ENCODE data around the gene HMG20A.

HMG20A gene

DNA sequence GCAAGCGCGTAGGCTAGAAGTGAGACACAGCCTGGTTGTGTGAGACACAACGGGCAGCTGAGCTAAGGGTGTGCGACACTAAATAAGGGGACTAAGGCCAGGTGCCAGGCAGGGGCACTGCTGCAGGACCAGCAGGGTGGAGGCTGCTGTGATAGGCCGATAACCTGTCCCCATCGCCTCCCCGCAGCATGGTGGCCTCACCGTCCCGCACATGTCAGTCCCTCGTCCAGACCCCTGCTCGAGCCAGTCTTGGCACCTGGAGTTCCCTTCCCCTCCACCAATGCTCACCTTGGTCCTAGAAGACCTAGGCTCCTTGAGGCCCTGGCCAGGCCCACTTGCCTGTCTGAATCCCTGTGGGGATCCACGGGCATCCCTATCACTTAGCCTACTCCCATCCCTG, 96.1 kb downstream of the HMG20A start:
- TF ChIP-seq ZC3H10 (CRISPR knock-in tag; IDR thresholded peaks at IDR 0.05) (no peak), SNAI2 (CRISPR knock-in tag; IDR thresholded peaks at IDR 0.05) (no peak), ZNF565 (CRISPR knock-in tag; conservative IDR thresholded peaks at IDR 0.05; ENCODE audit: low read depth) (no peak), ARNTL (CRISPR knock-in tag; IDR thresholded peaks at IDR 0.05; ENCODE audit: borderline replicate concordance, low read depth) (no peak), ISL1 (CRISPR knock-in tag; IDR thresholded peaks at IDR 0.05) (no peak), OSR1 (CRISPR knock-in tag; IDR thresholded peaks at IDR 0.05) (no peak), ZNF8 (CRISPR knock-in tag; IDR thresholded peaks at IDR 0.05) (no peak), ZNF70 (CRISPR knock-in tag; IDR thresholded peaks at IDR 0.05) (no peak), ZFP3 (CRISPR knock-in tag; IDR thresholded peaks at IDR 0.05) (no peak)
- TF ChIP-seq, protein P1, sequence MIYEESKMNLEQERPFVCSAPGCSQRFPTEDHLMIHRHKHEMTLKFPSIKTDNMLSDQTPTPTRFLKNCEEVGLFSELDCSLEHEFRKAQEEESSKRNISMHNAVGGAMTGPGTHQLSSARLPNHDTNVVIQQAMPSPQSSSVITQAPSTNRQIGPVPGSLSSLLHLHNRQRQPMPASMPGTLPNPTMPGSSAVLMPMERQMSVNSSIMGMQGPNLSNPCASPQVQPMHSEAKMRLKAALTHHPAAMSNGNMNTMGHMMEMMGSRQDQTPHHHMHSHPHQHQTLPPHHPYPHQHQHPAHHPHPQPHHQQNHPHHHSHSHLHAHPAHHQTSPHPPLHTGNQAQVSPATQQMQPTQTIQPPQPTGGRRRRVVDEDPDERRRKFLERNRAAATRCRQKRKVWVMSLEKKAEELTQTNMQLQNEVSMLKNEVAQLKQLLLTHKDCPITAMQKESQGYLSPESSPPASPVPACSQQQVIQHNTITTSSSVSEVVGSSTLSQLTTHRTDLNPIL (CRISPR knock-in tag; IDR thresholded peaks at IDR 0.05; ENCODE audit: low read depth), result no peak
- TF ChIP-seq, protein P2, sequence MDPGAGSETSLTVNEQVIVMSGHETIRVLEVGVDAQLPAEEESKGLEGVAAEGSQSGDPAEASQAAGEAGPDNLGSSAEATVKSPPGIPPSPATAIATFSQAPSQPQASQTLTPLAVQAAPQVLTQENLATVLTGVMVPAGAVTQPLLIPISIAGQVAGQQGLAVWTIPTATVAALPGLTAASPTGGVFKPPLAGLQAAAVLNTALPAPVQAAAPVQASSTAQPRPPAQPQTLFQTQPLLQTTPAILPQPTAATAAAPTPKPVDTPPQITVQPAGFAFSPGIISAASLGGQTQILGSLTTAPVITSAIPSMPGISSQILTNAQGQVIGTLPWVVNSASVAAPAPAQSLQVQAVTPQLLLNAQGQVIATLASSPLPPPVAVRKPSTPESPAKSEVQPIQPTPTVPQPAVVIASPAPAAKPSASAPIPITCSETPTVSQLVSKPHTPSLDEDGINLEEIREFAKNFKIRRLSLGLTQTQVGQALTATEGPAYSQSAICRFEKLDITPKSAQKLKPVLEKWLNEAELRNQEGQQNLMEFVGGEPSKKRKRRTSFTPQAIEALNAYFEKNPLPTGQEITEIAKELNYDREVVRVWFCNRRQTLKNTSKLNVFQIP (CRISPR knock-in tag; IDR thresholded peaks at IDR 0.05; ENCODE audit: borderline replicate concordance, low read depth), result no peak
- TF ChIP-seq, protein P3, sequence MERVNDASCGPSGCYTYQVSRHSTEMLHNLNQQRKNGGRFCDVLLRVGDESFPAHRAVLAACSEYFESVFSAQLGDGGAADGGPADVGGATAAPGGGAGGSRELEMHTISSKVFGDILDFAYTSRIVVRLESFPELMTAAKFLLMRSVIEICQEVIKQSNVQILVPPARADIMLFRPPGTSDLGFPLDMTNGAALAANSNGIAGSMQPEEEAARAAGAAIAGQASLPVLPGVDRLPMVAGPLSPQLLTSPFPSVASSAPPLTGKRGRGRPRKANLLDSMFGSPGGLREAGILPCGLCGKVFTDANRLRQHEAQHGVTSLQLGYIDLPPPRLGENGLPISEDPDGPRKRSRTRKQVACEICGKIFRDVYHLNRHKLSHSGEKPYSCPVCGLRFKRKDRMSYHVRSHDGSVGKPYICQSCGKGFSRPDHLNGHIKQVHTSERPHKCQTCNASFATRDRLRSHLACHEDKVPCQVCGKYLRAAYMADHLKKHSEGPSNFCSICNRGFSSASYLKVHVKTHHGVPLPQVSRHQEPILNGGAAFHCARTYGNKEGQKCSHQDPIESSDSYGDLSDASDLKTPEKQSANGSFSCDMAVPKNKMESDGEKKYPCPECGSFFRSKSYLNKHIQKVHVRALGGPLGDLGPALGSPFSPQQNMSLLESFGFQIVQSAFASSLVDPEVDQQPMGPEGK (CRISPR knock-in tag; IDR thresholded peaks at IDR 0.05; ENCODE audit: borderline replicate concordance), result no peak
- no peak for ATAC-seq

DNA sequence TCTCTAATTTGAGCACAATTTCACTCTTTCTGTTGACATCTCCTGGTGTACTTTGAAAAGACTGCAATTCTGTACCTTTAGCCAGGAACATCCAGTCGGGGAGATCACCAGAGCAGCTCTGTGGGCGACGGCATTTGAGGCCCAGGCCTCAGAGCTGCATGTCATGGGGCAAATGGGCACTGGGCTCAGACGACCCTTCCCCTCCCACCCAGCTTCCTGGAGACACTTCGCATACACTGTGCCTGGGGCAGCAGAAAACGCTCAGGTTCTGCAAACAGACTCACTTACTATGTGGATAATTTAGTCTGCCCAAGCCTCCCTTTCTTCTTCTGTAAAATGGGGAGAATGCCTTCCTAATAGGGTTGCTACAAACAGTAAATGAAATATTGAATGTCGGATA, 96.9 kb downstream of the HMG20A start:
- no peak for ATAC-seq
- TF ChIP-seq ZC3H10 (CRISPR knock-in tag; IDR thresholded peaks at IDR 0.05) (no peak), ZNF565 (CRISPR knock-in tag; conservative IDR thresholded peaks at IDR 0.05; ENCODE audit: low read depth) (no peak), OSR1 (CRISPR knock-in tag; IDR thresholded peaks at IDR 0.05) (no peak), PPARA (CRISPR knock-in tag; IDR thresholded peaks at IDR 0.05; ENCODE audit: borderline replicate concordance) (no peak)
- TF ChIP-seq, protein P4, sequence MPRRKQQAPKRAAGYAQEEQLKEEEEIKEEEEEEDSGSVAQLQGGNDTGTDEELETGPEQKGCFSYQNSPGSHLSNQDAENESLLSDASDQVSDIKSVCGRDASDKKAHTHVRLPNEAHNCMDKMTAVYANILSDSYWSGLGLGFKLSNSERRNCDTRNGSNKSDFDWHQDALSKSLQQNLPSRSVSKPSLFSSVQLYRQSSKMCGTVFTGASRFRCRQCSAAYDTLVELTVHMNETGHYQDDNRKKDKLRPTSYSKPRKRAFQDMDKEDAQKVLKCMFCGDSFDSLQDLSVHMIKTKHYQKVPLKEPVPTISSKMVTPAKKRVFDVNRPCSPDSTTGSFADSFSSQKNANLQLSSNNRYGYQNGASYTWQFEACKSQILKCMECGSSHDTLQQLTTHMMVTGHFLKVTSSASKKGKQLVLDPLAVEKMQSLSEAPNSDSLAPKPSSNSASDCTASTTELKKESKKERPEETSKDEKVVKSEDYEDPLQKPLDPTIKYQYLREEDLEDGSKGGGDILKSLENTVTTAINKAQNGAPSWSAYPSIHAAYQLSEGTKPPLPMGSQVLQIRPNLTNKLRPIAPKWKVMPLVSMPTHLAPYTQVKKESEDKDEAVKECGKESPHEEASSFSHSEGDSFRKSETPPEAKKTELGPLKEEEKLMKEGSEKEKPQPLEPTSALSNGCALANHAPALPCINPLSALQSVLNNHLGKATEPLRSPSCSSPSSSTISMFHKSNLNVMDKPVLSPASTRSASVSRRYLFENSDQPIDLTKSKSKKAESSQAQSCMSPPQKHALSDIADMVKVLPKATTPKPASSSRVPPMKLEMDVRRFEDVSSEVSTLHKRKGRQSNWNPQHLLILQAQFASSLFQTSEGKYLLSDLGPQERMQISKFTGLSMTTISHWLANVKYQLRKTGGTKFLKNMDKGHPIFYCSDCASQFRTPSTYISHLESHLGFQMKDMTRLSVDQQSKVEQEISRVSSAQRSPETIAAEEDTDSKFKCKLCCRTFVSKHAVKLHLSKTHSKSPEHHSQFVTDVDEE (CRISPR knock-in tag; IDR thresholded peaks at IDR 0.05), result no peak

DNA sequence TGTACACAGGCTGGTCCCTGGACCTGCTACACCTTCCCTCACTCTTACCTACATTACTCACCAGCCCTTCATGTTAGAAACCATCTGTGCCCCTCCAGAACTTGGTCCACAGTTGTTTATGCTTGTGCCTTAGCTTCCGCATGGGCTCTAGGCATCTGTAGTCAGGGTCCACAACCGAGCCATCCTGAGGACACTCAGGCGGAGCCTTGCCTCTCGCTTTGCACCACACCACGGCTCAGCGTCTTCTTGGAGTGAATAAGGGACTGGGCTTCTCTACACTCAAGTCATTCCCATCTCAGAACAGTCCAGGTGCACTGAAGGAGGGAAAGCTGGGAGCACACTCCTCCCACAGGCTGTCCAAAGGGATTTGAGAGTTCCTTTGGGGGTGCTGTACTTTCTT, 97.8 kb downstream of the HMG20A start:
- TF ChIP-seq ZNF8 (CRISPR knock-in tag; IDR thresholded peaks at IDR 0.05) (no peak), ARNTL (CRISPR knock-in tag; IDR thresholded peaks at IDR 0.05; ENCODE audit: borderline replicate concordance, low read depth) (no peak), ZFP30 (CRISPR knock-in tag; IDR thresholded peaks at IDR 0.05) (no peak)
- no peak for ATAC-seq

DNA sequence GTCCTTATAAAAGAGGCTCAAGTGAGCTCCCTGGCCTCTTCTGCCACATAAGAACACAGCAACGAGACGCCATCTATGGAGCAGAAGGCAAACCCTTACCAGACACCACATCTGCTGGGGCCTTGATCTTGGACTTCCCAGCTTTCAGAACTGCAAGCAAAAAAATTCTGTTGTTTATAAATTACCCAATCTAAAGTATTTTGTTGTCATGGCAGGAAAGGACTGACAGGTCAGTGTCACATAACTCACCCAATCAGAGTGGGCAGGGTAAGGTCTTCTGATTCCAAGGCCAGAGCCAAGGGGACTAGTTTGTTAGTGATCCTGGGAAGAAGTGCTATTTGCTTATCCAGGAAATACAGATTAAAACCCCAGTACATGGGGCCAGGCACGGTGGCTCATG, 98.9 kb downstream of the HMG20A start:
- no peak for ATAC-seq
- TF ChIP-seq TCF4 (CRISPR knock-in tag; IDR thresholded peaks at IDR 0.05; ENCODE audit: borderline replicate concordance) (no peak), ZNF8 (CRISPR knock-in tag; IDR thresholded peaks at IDR 0.05) (no peak), TOX (CRISPR knock-in tag; IDR thresholded peaks at IDR 0.05; ENCODE audit: borderline replicate concordance) (no peak), ARNTL (CRISPR knock-in tag; IDR thresholded peaks at IDR 0.05; ENCODE audit: borderline replicate concordance, low read depth) (no peak), ZFP30 (CRISPR knock-in tag; IDR thresholded peaks at IDR 0.05) (no peak), GLIS3 (CRISPR knock-in tag; IDR thresholded peaks at IDR 0.05) (no peak), OSR1 (CRISPR knock-in tag; IDR thresholded peaks at IDR 0.05) (no peak), ZFP3 (CRISPR knock-in tag; IDR thresholded peaks at IDR 0.05) (no peak), BACH2 (CRISPR knock-in tag; IDR thresholded peaks at IDR 0.05; ENCODE audit: borderline replicate concordance) (no peak)
- TF ChIP-seq, protein P3 (CRISPR knock-in tag; IDR thresholded peaks at IDR 0.05; ENCODE audit: borderline replicate concordance), result no peak
- TF ChIP-seq, protein P5, sequence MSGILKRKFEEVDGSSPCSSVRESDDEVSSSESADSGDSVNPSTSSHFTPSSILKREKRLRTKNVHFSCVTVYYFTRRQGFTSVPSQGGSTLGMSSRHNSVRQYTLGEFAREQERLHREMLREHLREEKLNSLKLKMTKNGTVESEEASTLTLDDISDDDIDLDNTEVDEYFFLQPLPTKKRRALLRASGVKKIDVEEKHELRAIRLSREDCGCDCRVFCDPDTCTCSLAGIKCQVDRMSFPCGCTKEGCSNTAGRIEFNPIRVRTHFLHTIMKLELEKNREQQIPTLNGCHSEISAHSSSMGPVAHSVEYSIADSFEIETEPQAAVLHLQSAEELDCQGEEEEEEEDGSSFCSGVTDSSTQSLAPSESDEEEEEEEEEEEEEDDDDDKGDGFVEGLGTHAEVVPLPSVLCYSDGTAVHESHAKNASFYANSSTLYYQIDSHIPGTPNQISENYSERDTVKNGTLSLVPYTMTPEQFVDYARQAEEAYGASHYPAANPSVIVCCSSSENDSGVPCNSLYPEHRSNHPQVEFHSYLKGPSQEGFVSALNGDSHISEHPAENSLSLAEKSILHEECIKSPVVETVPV (CRISPR knock-in tag; IDR thresholded peaks at IDR 0.05), result no peak
- TF ChIP-seq, protein P2 (CRISPR knock-in tag; IDR thresholded peaks at IDR 0.05; ENCODE audit: borderline replicate concordance, low read depth), result no peak
- TF ChIP-seq, protein P1 (CRISPR knock-in tag; IDR thresholded peaks at IDR 0.05; ENCODE audit: low read depth), result no peak

Data from SK-N-SH treated with all-trans-retinoic acid at 6 μM for 48 hours (cell line).